PFSK-1 (cell line): ENCODE data around the gene PTGES3.

Experiments
- FOXP2 ChIP-seq: optimal IDR thresholded peaks from 2 replicates; pipeline ENCODE3; 2011; ENCODE audit warnings: borderline replicate concordance, control low read depth, inconsistent platforms; ENCODE audit not compliant: insufficient read depth; ENCODE audit errors: extremely low read length, extremely low read depth
- POLR2AphosphoS5 ChIP-seq: IDR thresholded peaks from 2 replicates; pipeline ENCODE4 v1.6.1; 2012; ENCODE audit warnings: low read depth, mild to moderate bottlenecking, control low read depth, low read length, moderate library complexity
- REST ChIP-seq, 2 experiments: IDR thresholded peaks; 2 replicates each; pipeline versions ENCODE4 v1.6.1 to v1.8.0; 2011 to 2012; ENCODE audit warnings: low read depth in 2 of 2, low read length in 2 of 2, control low read depth in 1 of 2, inconsistent platforms in 1 of 2, mild to moderate bottlenecking in 1 of 2, moderate library complexity in 1 of 2; ENCODE audit not compliant: insufficient read depth in 1 of 2
- SIN3A ChIP-seq: IDR thresholded peaks from 2 replicates; pipeline ENCODE4 v1.6.1; 2012; ENCODE audit warnings: mild to moderate bottlenecking, low read length, moderate library complexity, borderline replicate concordance; ENCODE audit not compliant: insufficient read depth
- TAF1 ChIP-seq: IDR thresholded peaks from 2 replicates; pipeline ENCODE4 v1.6.1; 2012; ENCODE audit warnings: low read length, control low read depth, borderline replicate concordance; ENCODE audit not compliant: insufficient read depth

The PTGES3 gene

GRCh38 chr12:56721216-56721615 is 33.1 kb upstream of the PTGES3 start:
- no peak for TF ChIP-seq TAF1

DNA sequence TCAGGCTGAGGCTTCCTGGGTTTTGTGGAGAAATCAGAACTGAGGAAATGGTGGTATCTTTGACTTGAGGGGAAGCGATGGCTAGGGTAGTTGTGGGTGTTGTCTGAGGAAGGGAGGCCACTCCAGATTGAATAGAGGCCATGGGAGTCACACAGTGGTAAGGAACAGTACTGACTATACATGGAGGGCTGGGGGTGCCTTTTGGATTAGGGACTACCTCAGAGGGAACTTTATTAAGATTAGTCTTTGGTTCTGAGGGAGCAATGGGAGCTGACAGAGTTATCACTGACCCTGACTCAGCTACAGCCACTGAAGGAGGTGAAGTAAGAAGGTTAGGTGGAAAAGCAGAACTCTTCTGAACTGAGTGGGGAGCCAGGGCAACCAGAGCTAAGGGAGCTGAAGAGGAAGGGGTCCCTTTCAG is 32.7 kb upstream of the PTGES3 start:
- TF ChIP-seq POLR2AphosphoS5 (no peak), REST (IDR thresholded peaks at IDR 0.05; ENCODE audit: insufficient read depth in 1 of 2, low read depth in 2 of 2, low read length in 2 of 2) (no peak), TAF1 (no peak), FOXP2 (no peak), SIN3A (no peak)

- no peak for TF ChIP-seq FOXP2
- no peak for TF ChIP-seq SIN3A
- TF ChIP-seq TAF1, result no peak
- no peak for TF ChIP-seq POLR2AphosphoS5
- TF ChIP-seq REST (IDR thresholded peaks at IDR 0.05; ENCODE audit: insufficient read depth in 1 of 2, low read depth in 2 of 2, low read length in 2 of 2), result no peak
Observed at GRCh38 chr12:56719056-56719455, 31.0 kb upstream of the PTGES3 start.

DNA sequence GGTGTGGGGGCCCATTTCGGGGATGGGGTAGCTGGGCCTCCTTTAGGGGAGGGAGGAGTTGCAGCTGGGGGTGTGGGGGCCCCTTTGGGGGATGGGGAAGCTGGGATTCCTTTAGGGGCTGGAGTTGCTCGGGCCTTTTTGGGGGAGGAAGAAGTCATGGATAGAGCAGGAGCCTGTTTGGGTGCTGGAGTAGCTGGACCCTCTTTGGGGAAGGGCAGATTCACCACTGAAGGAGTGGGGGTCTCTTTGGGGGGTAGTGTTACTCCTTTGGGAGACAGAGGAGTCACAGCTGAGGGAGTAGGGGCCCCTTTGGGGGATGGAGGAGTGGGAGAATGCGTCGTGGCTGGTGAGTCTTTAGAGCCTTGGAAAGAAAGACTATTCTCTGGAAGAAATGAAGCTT is 30.6 kb upstream of the PTGES3 start:
- TF ChIP-seq REST (IDR thresholded peaks at IDR 0.05; ENCODE audit: insufficient read depth in 1 of 2, low read depth in 2 of 2, low read length in 2 of 2) (no peak), FOXP2 (no peak), POLR2AphosphoS5 (no peak), SIN3A (no peak), TAF1 (no peak)

- TF ChIP-seq TAF1 (no peak), FOXP2 (no peak), POLR2AphosphoS5 (no peak), SIN3A (no peak), REST (IDR thresholded peaks at IDR 0.05; ENCODE audit: insufficient read depth in 1 of 2, low read depth in 2 of 2, low read length in 2 of 2) (no peak)
Observed at GRCh38 chr12:56718149-56718548, 30.1 kb upstream of the PTGES3 start.
